PC-9 (cell line): ENCODE measurements around the gene HIBCH. TPM values are rescaled to one million over a fixed set of nuclear protein-coding genes. Genes with fewer than 3 reads are reported as not detected.
"Not testable (repeated sequence)": the region's sequence is repeated elsewhere in the genome, so short reads cannot be mapped to it uniquely, and the experiment has no call there.

Source experiments
- BruUV-seq: library from RNA; stranded (reverse); fragments of 400-500 nt; replicated peaks from 2 replicates; lab custom pipeline; 2021; lab: Mats Ljungman, UMichigan
- CTCF ChIA-PET: fragments of 300-600 bp; sonication (Branson Sonifier 250); formaldehyde crosslinking; loops from one replicate; lab custom pipeline; 2022; ENCODE audit warnings: antibody characterized with exemption; lab: Charles Lee
- POLR2A ChIA-PET: fragments of 300-600 bp; sonication (Branson Sonifier 250); formaldehyde crosslinking; loops from one replicate; lab custom pipeline; 2022; ENCODE audit warnings: antibody characterized with exemption; ENCODE audit not compliant: unreplicated experiment; lab: Charles Lee
- DNase-seq, 2 experiments: peaks; one replicate each; pipeline versions ENCODE4 v3.0.0 to v3.0.0-alpha.2; 2015 to 2022; ENCODE audit warnings: mixed read lengths in 1 of 2
- H2AFZ ChIP-seq: fragments of 200-600 bp; sonication (generic); 2 replicates; pipeline ENCODE4 v1.8.1; 2017; ENCODE audit warnings: antibody characterized with exemption
- H3F3A ChIP-seq: fragments of 200-600 bp; sonication (generic); 2 replicates; pipeline ENCODE4 v1.8.1; 2017; ENCODE audit warnings: antibody characterized with exemption, mild to moderate bottlenecking, low read depth; ENCODE audit not compliant: insufficient read depth
- H3K27ac ChIP-seq: fragments of 200-600 bp; sonication (generic); 2 replicates; pipeline ENCODE4 v1.6.1; 2016; ENCODE audit warnings: mixed run types
- H3K27me3 ChIP-seq: fragments of 200-600 bp; sonication (generic); 2 replicates; pipeline ENCODE4 v1.6.1; 2016; ENCODE audit warnings: low read depth, mixed run types; ENCODE audit not compliant: insufficient read depth
- H3K36me3 ChIP-seq: fragments of 200-600 bp; sonication (generic); 2 replicates; pipeline ENCODE4 v1.6.1; 2016; ENCODE audit warnings: low read depth, mixed run types
- H3K4me1 ChIP-seq: fragments of 200-600 bp; sonication (generic); replicated peaks from 2 replicates; pipeline ENCODE4 v1.6.1; 2016; ENCODE audit warnings: mixed run types; ENCODE audit not compliant: insufficient read depth
- H3K4me2 ChIP-seq: fragments of 200-600 bp; sonication (generic); 2 replicates; pipeline ENCODE4 v1.6.1; 2017; ENCODE audit warnings: mixed run types
- H3K4me3 ChIP-seq: fragments of 200-600 bp; sonication (generic); 2 replicates; pipeline ENCODE4 v1.6.1; 2016; ENCODE audit warnings: mixed run types
- H3K79me2 ChIP-seq: fragments of 200-600 bp; sonication (generic); 2 replicates; pipeline ENCODE4 v1.6.1; 2017; ENCODE audit warnings: low read depth, mixed run types
- H3K9me2 ChIP-seq: fragments of 200-600 bp; sonication (generic); 2 replicates; pipeline ENCODE4 v1.8.1; 2017; ENCODE audit warnings: mild to moderate bottlenecking; ENCODE audit not compliant: insufficient read depth
- H3K9me3 ChIP-seq: fragments of 200-600 bp; sonication (generic); 2 replicates; pipeline ENCODE4 v1.8.1; 2016; ENCODE audit warnings: low read depth; ENCODE audit not compliant: insufficient read depth
- H4K20me1 ChIP-seq: fragments of 200-600 bp; sonication (generic); 2 replicates; pipeline ENCODE4 v1.8.1; 2017; ENCODE audit not compliant: insufficient read depth
- EZH2 ChIP-seq: fragments of 200-600 bp; sonication (generic); IDR thresholded peaks from 2 replicates; pipeline ENCODE4 v1.8.0; 2017; ENCODE audit warnings: antibody characterized with exemption, low read depth
- intact Hi-C: fragments of 100-400 bp; cut with micrococcal nuclease; formaldehyde crosslinking; loops from one replicate; pipeline ENCODE4 v1.10.0; 2022; ENCODE audit not compliant: unreplicated experiment
- total RNA-seq: library from RNA; stranded (reverse); gene quantifications from 2 replicates; pipeline ENCODE4 v1.2.3, GENCODE V29; 2021
- TF ChIP-seq, protein P1 (sequence below): fragments of 200-600 bp; sonication (generic); conservative IDR thresholded peaks from 2 replicates; pipeline ENCODE4 v1.6.1; 2017; ENCODE audit warnings: mixed run types, antibody characterized with exemption, mild to moderate bottlenecking, moderate library complexity

The HIBCH gene
- total RNA-seq, 1 experiment from 2014 or later: 14.7 TPM

- Histone ChIP-seq H3K79me2 (no peaks in the 10 kb centered on the region), H2AFZ (no peak overlapping the region), H3K4me2 (no peak overlapping the region), H3K27me3 (no peaks in the 10 kb centered on the region), H3K36me3 (no peaks in the 10 kb centered on the region), H4K20me1 (no peaks in the 10 kb centered on the region), H3K27ac (no peak overlapping the region), H3K9me2 (no peaks in the 10 kb centered on the region), H3F3A (no peaks in the 10 kb centered on the region), H3K4me3 (no peak overlapping the region), H3K9me3 (no peaks in the 10 kb centered on the region), H3K4me1 (no peaks in the 10 kb centered on the region)
- no peak for TF ChIP-seq EZH2
- TF ChIP-seq, protein P1, sequence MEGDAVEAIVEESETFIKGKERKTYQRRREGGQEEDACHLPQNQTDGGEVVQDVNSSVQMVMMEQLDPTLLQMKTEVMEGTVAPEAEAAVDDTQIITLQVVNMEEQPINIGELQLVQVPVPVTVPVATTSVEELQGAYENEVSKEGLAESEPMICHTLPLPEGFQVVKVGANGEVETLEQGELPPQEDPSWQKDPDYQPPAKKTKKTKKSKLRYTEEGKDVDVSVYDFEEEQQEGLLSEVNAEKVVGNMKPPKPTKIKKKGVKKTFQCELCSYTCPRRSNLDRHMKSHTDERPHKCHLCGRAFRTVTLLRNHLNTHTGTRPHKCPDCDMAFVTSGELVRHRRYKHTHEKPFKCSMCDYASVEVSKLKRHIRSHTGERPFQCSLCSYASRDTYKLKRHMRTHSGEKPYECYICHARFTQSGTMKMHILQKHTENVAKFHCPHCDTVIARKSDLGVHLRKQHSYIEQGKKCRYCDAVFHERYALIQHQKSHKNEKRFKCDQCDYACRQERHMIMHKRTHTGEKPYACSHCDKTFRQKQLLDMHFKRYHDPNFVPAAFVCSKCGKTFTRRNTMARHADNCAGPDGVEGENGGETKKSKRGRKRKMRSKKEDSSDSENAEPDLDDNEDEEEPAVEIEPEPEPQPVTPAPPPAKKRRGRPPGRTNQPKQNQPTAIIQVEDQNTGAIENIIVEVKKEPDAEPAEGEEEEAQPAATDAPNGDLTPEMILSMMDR: no peak
- ChIA-PET POLR2A (no interaction called here), CTCF (no interaction called here)
- no peak for DNase-seq
- intact Hi-C loops: no loop called here
- no TSS peak for BruUV-seq
Observed at GRCh38 chr2:190280565-190281350, 38.9 kb downstream of the HIBCH start.

GRCh38 chr2:190279256-190280134 is 40.1 kb downstream of the HIBCH start:
- not testable (repeated sequence) for H3K4me3 ChIP-seq, H3K4me1 ChIP-seq, H3K79me2 ChIP-seq, H3K4me2 ChIP-seq, H3F3A ChIP-seq, H3K9me3 ChIP-seq, DNase-seq, H3K27me3 ChIP-seq, H2AFZ ChIP-seq, H3K27ac ChIP-seq, H4K20me1 ChIP-seq, H3K36me3 ChIP-seq, H3K9me2 ChIP-seq
- TSS peak; percentile 52 for BruUV-seq
- CTCF ChIA-PET: interaction anchor here (0.5 kb wide), 1 partner anchor 205 kb away, joined by 3 read pairs; no protein-coding TSS in a partner anchor
- POLR2A ChIA-PET: interaction anchor here (0.6 kb wide), 1 partner anchor 166 kb away, joined by 3 read pairs; no protein-coding TSS in a partner anchor
- intact Hi-C loops: loop anchor here (5.0 kb wide), 1 partner anchor 192 kb away; no protein-coding TSS in a partner anchor

DNA sequence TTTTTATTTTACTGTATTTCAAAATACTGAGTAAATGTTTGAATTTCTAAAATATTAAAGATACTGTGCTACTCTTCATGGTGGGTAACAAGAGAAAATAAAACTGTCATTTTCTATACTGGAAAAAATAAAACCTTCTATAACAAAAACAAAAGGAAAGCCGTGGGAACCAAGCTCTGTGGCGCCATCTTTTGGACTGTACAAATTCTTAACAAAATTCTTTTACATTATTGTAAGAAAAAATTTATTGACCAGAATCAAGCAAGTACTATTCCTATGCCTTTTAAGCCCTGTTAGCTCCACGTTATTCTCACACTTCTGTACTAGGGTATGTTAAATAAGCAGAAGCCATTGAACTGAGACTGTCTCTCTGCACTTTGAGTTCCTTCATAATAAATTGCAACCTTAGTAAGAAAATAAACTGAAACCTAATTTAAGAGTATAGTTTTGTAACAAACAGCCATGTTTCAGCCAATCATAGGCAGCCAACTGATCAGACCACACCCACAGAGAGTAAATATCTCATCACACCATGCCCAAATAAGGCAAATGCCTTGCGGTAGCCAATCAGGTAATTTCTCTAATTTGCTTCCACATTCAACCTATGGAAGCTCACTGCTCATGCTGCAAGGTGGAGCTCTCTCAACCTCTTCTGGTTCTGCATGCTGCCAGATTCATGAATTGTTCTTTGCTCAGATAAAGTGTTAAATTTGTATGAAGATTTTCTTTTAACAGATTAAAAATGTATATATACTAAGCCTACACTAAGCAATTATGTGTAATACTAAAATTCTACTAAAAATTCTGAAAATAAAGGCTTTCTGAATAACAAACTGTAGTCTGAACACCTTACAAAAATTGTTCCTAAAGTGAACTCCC is 42.2 kb downstream of the HIBCH start:
- no peak for TF ChIP-seq EZH2
- TF ChIP-seq, protein P1: no peak; the same call in 1 of the 2 replicates
- no peak for DNase-seq
- BruUV-seq: no TSS peak
- no peaks in the 10 kb centered on the region for H3K4me1 ChIP-seq
- H3F3A ChIP-seq: no peaks in the 10 kb centered on the region
- no peak overlapping the region for H3K4me3 ChIP-seq
- no peaks in the 10 kb centered on the region for H3K9me3 ChIP-seq
- H4K20me1 ChIP-seq: no peaks in the 10 kb centered on the region
- no peaks in the 10 kb centered on the region for H3K79me2 ChIP-seq
- H3K36me3 ChIP-seq: no peaks in the 10 kb centered on the region
- H3K4me2 ChIP-seq: no peak overlapping the region
- intact Hi-C loops: loop anchor here (5.0 kb wide), 1 partner anchor 190 kb away; no protein-coding TSS in a partner anchor
- ChIA-PET CTCF (no interaction called here), POLR2A (no interaction called here)
- no peaks in the 10 kb centered on the region for H3K27me3 ChIP-seq
- no peaks in the 10 kb centered on the region for H3K9me2 ChIP-seq
- H2AFZ ChIP-seq: no peak overlapping the region
- H3K27ac ChIP-seq: no peak overlapping the region
